Fibroblast of the aortic adventitia (primary cell): Measurements from ENCODE around the gene KRTAP6-2. TPM values are rescaled to one million over a fixed set of nuclear protein-coding genes. Genes with fewer than 3 reads are reported as not detected.

ENCODE experiments used
- DNase-seq: peaks from one replicate; pipeline ENCODE4 v3.0.0-alpha.2; 2010; ENCODE audit warnings: low read depth
- H3K4me3 ChIP-seq: 2 replicates; pipeline ENCODE4 v1.5.1; 2011; ENCODE audit warnings: low read depth, mild to moderate bottlenecking, control low read depth, low read length, moderate library complexity
- CTCF ChIP-seq: IDR thresholded peaks from 2 replicates; pipeline ENCODE4 v1.5.1; 2011; ENCODE audit warnings: mild to moderate bottlenecking, low read length, control low read depth, inconsistent platforms; ENCODE audit not compliant: insufficient read depth
- total RNA-seq: library from RNA; depleted of rRNA; stranded (reverse); fragments of >200 nt; gene quantifications from 2 replicates; pipeline ENCODE4 v1.2.3, GENCODE V29; 2012; ENCODE audit warnings: low replicate concordance

KRTAP6-2 gene
- total RNA-seq, 1 donor: not detected

GRCh38 chr21:30625449-30626165, 26.9 kb upstream of the KRTAP6-2 start:
- no peak overlapping the region for H3K4me3 ChIP-seq
- no peak for DNase-seq
- no peak for TF ChIP-seq CTCF

GRCh38 chr21:30623362-30623761, 24.7 kb upstream of the KRTAP6-2 start:
- H3K4me3 ChIP-seq: no peak overlapping the region
- DNase-seq: no peak
- no peak for TF ChIP-seq CTCF

GRCh38 chr21:30620522-30620921, 21.8 kb upstream of the KRTAP6-2 start, which contains the start of gene KRTAP20-4:
TSS of gene KRTAP20-4 (plus strand) at chr21:30620627.
- no peak within 1 kb of the TSS for H3K4me3 ChIP-seq
- TF ChIP-seq CTCF: no peak
- DNase-seq: no peak

GRCh38 chr21:30620080-30620479, 21.4 kb upstream of the KRTAP6-2 start:
- TF ChIP-seq CTCF: no peak
- H3K4me3 ChIP-seq: no peak overlapping the region
- DNase-seq: no peak

- TF ChIP-seq CTCF: no peak
- DNase-seq: no peak
- no peak within 1 kb of the TSS for H3K4me3 ChIP-seq
Measured at GRCh38 chr21:30616125-30616524, 17.4 kb upstream of the KRTAP6-2 start, which contains the start of gene KRTAP20-1. TSS of gene KRTAP20-1 (plus strand) at chr21:30616425. CDS start at chr21:30616455, 30 bp downstream.

- no peak overlapping the region for H3K4me3 ChIP-seq
- DNase-seq: no peak
- TF ChIP-seq CTCF: no peak
Measured at GRCh38 chr21:30615199-30615598, 16.5 kb upstream of the KRTAP6-2 start.
